Liver (tissue), 3 donors: ENCODE data around the gene NDUFAF5.

ENCODE experiments used
- EGR1 ChIP-seq, 2 donors: IDR thresholded peaks; 2 replicates each; pipeline ENCODE4 v1.6.1; 2016 to 2018; ENCODE audit warnings: antibody characterized with exemption in 2 of 2, low read depth in 2 of 2
- RAD21 ChIP-seq, 2 donors: IDR thresholded peaks; 2 replicates each; pipeline ENCODE4 v1.6.1; 2016; ENCODE audit warnings: antibody characterized with exemption in 2 of 2, mild to moderate bottlenecking in 2 of 2
- SP1 ChIP-seq: IDR thresholded peaks from 2 replicates; pipeline ENCODE4 v1.6.1; 2018; ENCODE audit warnings: antibody characterized with exemption, mild to moderate bottlenecking
- YY1 ChIP-seq: IDR thresholded peaks from 2 replicates; pipeline ENCODE4 v1.6.1; 2016; ENCODE audit warnings: antibody characterized with exemption, mild to moderate bottlenecking
- TF ChIP-seq, protein P1 (sequence below): fragments of 150-350 bp; IDR thresholded peaks from 2 replicates; pipeline ENCODE4 v1.5.1; 2017; ENCODE audit warnings: improper control_type of control experiment, low read depth, low read length; ENCODE audit not compliant: missing input control
- TF ChIP-seq, protein P2 (sequence below): IDR thresholded peaks from 2 replicates; pipeline ENCODE4 v1.6.1; 2016; ENCODE audit warnings: antibody characterized with exemption
- TF ChIP-seq, protein P3 (sequence below): IDR thresholded peaks from 2 replicates; pipeline ENCODE4 v1.6.1; 2016; ENCODE audit warnings: antibody characterized with exemption
- TF ChIP-seq, protein P4 (sequence below): IDR thresholded peaks from 2 replicates; pipeline ENCODE4 v1.6.1; 2016; ENCODE audit warnings: antibody characterized with exemption, mild to moderate bottlenecking
- donor health status: healthy.
- donor health status: healthy.

DNA sequence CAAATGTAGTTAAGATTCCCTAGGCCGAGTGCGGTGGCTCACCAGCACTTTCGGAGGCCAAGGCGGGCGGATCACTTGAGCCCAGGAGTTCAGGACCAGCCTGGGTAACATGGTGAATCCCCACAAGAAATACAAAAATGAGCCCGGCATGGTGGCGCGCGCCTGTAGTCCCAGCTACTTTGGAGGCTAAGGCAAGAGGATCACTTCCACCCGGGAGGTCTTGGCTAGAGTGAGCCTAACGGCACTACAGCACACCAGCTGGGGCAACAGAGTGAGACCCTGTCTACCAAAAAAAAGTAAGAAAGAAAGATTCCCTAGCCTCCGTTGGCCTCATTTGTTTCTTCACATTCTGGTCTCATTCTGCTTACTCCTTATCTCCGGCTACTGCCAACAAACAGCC lies 1.3 kb upstream of the NDUFAF5 start:
- TF ChIP-seq YY1 (no peak), RAD21 (IDR thresholded peaks at IDR 0.05) (no peak), EGR1 (IDR thresholded peaks at IDR 0.05; ENCODE audit: low read depth in 2 of 2) (no peak), SP1 (no peak)
- TF ChIP-seq, protein P1, sequence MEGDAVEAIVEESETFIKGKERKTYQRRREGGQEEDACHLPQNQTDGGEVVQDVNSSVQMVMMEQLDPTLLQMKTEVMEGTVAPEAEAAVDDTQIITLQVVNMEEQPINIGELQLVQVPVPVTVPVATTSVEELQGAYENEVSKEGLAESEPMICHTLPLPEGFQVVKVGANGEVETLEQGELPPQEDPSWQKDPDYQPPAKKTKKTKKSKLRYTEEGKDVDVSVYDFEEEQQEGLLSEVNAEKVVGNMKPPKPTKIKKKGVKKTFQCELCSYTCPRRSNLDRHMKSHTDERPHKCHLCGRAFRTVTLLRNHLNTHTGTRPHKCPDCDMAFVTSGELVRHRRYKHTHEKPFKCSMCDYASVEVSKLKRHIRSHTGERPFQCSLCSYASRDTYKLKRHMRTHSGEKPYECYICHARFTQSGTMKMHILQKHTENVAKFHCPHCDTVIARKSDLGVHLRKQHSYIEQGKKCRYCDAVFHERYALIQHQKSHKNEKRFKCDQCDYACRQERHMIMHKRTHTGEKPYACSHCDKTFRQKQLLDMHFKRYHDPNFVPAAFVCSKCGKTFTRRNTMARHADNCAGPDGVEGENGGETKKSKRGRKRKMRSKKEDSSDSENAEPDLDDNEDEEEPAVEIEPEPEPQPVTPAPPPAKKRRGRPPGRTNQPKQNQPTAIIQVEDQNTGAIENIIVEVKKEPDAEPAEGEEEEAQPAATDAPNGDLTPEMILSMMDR = no peak
- TF ChIP-seq, protein P2, sequence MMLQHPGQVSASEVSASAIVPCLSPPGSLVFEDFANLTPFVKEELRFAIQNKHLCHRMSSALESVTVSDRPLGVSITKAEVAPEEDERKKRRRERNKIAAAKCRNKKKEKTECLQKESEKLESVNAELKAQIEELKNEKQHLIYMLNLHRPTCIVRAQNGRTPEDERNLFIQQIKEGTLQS = no peak
- TF ChIP-seq, protein P3, sequence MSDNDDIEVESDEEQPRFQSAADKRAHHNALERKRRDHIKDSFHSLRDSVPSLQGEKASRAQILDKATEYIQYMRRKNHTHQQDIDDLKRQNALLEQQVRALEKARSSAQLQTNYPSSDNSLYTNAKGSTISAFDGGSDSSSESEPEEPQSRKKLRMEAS = no peak
- TF ChIP-seq, protein P4, sequence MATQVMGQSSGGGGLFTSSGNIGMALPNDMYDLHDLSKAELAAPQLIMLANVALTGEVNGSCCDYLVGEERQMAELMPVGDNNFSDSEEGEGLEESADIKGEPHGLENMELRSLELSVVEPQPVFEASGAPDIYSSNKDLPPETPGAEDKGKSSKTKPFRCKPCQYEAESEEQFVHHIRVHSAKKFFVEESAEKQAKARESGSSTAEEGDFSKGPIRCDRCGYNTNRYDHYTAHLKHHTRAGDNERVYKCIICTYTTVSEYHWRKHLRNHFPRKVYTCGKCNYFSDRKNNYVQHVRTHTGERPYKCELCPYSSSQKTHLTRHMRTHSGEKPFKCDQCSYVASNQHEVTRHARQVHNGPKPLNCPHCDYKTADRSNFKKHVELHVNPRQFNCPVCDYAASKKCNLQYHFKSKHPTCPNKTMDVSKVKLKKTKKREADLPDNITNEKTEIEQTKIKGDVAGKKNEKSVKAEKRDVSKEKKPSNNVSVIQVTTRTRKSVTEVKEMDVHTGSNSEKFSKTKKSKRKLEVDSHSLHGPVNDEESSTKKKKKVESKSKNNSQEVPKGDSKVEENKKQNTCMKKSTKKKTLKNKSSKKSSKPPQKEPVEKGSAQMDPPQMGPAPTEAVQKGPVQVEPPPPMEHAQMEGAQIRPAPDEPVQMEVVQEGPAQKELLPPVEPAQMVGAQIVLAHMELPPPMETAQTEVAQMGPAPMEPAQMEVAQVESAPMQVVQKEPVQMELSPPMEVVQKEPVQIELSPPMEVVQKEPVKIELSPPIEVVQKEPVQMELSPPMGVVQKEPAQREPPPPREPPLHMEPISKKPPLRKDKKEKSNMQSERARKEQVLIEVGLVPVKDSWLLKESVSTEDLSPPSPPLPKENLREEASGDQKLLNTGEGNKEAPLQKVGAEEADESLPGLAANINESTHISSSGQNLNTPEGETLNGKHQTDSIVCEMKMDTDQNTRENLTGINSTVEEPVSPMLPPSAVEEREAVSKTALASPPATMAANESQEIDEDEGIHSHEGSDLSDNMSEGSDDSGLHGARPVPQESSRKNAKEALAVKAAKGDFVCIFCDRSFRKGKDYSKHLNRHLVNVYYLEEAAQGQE = no peak
